ENCODE data around the gene NHERF2.
A peak's percentile ranks its signal among the peaks of the same experiment; 100 is the strongest.

NHERF2 gene

GRCh38 chr16:2026461-2027023 is at the start of gene NHERF2:
TSS of gene NHERF2 (plus strand) at chr16:2026902. CDS start at chr16:2027006, 104 bp downstream.
- no peak for DNase-seq (ENCODE audit: low read depth)
- no peak for TF ChIP-seq CTCF (conservative IDR thresholded peaks at IDR 0.05; ENCODE audit: low read depth, low read length)
- H3K4me3 ChIP-seq (ENCODE audit: low read length), result peak within 1 kb of the TSS; percentile 54

- TF ChIP-seq CTCF (conservative IDR thresholded peaks at IDR 0.05; ENCODE audit: low read depth, low read length), result no peak
- H3K4me3 ChIP-seq (ENCODE audit: low read length), result no peak overlapping the region
- no peak for DNase-seq (ENCODE audit: low read depth)
Measured at GRCh38 chr16:1976951-1977874, 49.5 kb upstream of the NHERF2 start.

- TF ChIP-seq CTCF (conservative IDR thresholded peaks at IDR 0.05; ENCODE audit: low read depth, low read length), result no peak
- no peak for DNase-seq (ENCODE audit: low read depth)
- H3K4me3 ChIP-seq (ENCODE audit: low read length), result no peak overlapping the region
Measured at GRCh38 chr16:1977875-1978268, 48.8 kb upstream of the NHERF2 start.

GRCh38 chr16:1978476-1979120 is 48.1 kb upstream of the NHERF2 start:
- no peak overlapping the region for H3K4me3 ChIP-seq (ENCODE audit: low read length)
- TF ChIP-seq CTCF (conservative IDR thresholded peaks at IDR 0.05; ENCODE audit: low read depth, low read length), result no peak
- DNase-seq (ENCODE audit: low read depth), result no peak

- no peak for DNase-seq (ENCODE audit: low read depth)
- no peak for TF ChIP-seq CTCF (conservative IDR thresholded peaks at IDR 0.05; ENCODE audit: low read depth, low read length)
- H3K4me3 ChIP-seq (ENCODE audit: low read length), result no peak overlapping the region
Measured at GRCh38 chr16:1979271-1980029, 47.3 kb upstream of the NHERF2 start.

- H3K4me3 ChIP-seq (ENCODE audit: low read length), result no peak overlapping the region
- no peak for TF ChIP-seq CTCF (conservative IDR thresholded peaks at IDR 0.05; ENCODE audit: low read depth, low read length)
- DNase-seq (ENCODE audit: low read depth), result no peak
Measured at GRCh38 chr16:1980030-1980769, 46.5 kb upstream of the NHERF2 start.
